Chondrocyte (in vitro differentiated cells): ENCODE results near the gene AZU1. TPM values are rescaled to one million over a fixed set of nuclear protein-coding genes. Genes with fewer than 3 reads are reported as not detected.

Source experiments
- DNase-seq: peaks from one replicate; pipeline ENCODE4 v3.0.0; 2021; ENCODE audit warnings: mixed read lengths, low spot score
- H3K27ac Mint-ChIP-seq: one replicate; pipeline ENCODE4 v1.8.0; 2021; ENCODE audit warnings: mild to moderate bottlenecking, moderate library complexity, mixed read lengths; ENCODE audit not compliant: unreplicated experiment
- H3K27me3 Mint-ChIP-seq: 2 replicates; pipeline ENCODE4 v1.8.0; 2021; ENCODE audit warnings: low read depth, mixed read lengths
- H3K36me3 Mint-ChIP-seq: 2 replicates; pipeline ENCODE4 v1.8.0; 2021; ENCODE audit warnings: low read depth, mixed read lengths
- H3K4me1 Mint-ChIP-seq: 2 replicates; pipeline ENCODE4 v1.8.0; 2021; ENCODE audit warnings: low read depth, mild to moderate bottlenecking, mixed read lengths
- H3K4me3 Mint-ChIP-seq: one replicate; pipeline ENCODE4 v1.8.0; 2021; ENCODE audit warnings: mild to moderate bottlenecking, moderate library complexity, mixed read lengths; ENCODE audit not compliant: unreplicated experiment
- H3K9me3 Mint-ChIP-seq: 2 replicates; pipeline ENCODE4 v1.8.0; 2021; ENCODE audit warnings: low read depth, mixed read lengths
- CTCF ChIP-seq: fragments of 200-600 bp; sonication (generic); IDR thresholded peaks from 2 replicates; pipeline ENCODE4 v1.5.0; 2021; ENCODE audit warnings: antibody characterized with exemption, mild to moderate bottlenecking, moderate library complexity
- microRNA-seq: library from miRNA; unstranded; fragments of <30 nt; microRNA quantifications from one replicate; pipeline ENCODE4 v1.2.0, GENCODE V29; 2020; ENCODE audit warnings: borderline number of aligned reads
- total RNA-seq: library from RNA; stranded (reverse); gene quantifications from 3 replicates; pipeline ENCODE4 v1.2.1, GENCODE V29; 2021

The AZU1 gene
- total RNA-seq, 1 donor from 2014 or later: 0.37 TPM

GRCh38 chr19:879711-880438, 52.2 kb downstream of the AZU1 start:
- no peak for DNase-seq
- no peaks in the 10 kb centered on the region for H3K4me1 Mint-ChIP-seq
- no peaks in the 10 kb centered on the region for H3K9me3 Mint-ChIP-seq
- H3K4me3 Mint-ChIP-seq: no peak overlapping the region
- TF ChIP-seq CTCF: no peak
- H3K27ac Mint-ChIP-seq: no peak overlapping the region
- no peaks in the 10 kb centered on the region for H3K27me3 Mint-ChIP-seq
- H3K36me3 Mint-ChIP-seq: peaks cover 12% of the 10 kb centered on the region

Small RNA genes within 50 kb of the gene (microRNA-seq; reads per million reads assigned to microRNA genes)
- 26.0 reads per million, percentile 40 among the genes with 10 or more reads in this experiment for gene MIR3187
- gene MIR4745: 2.8 reads per million

Other genes starting within 250 kb of the AZU1 start
- 6.2 to 6.8 TPM (median 6.7 TPM) in 3 replicates for gene HCN2, start 238.0 kb upstream of the AZU1 start, total RNA-seq
- 27.3 to 35.8 TPM (median 35.5 TPM) in 3 replicates for gene POLRMT, start 194.3 kb upstream of the AZU1 start, total RNA-seq
- gene FGF22, start 188.0 kb upstream of the AZU1 start, total RNA-seq: not detected in 3 replicates
- 29.3 to 36.3 TPM (median 29.5 TPM) in 3 replicates for gene RNF126, start 164.6 kb upstream of the AZU1 start, total RNA-seq
- gene FSTL3, start 151.4 kb upstream of the AZU1 start, total RNA-seq: 267 to 316 TPM (median 312 TPM) in 3 replicates
- gene PRSS57, start 132.4 kb upstream of the AZU1 start, total RNA-seq: not detected in 3 replicates
- gene PALM, start 118.9 kb upstream of the AZU1 start, total RNA-seq: 166 to 182 TPM (median 175 TPM) in 3 replicates
- 1.5 to 2.2 TPM (median 1.6 TPM) in 3 replicates for gene MISP, start 76.7 kb upstream of the AZU1 start, total RNA-seq
- gene PTBP1, start 30.4 kb upstream of the AZU1 start, total RNA-seq: 281 to 343 TPM (median 285 TPM) in 3 replicates
- gene PLPPR3, start 5.9 kb upstream of the AZU1 start, total RNA-seq: 5.4 to 6.8 TPM (median 6.0 TPM) in 3 replicates
- gene PRTN3, start 13.2 kb downstream of the AZU1 start, total RNA-seq: not detected in 3 replicates
- gene ELANE, start 24.5 kb downstream of the AZU1 start, total RNA-seq: not detected in 3 replicates
- gene CFD, start 31.8 kb downstream of the AZU1 start, total RNA-seq: 1.1 to 17.9 TPM (median 1.8 TPM) in 3 replicates
- 47.0 to 53.9 TPM (median 53.1 TPM) in 3 replicates for gene MED16, start 65.3 kb downstream of the AZU1 start, total RNA-seq
- gene RNU6-9, start 65.6 kb downstream of the AZU1 start, total RNA-seq: not detected in 3 replicates
- 47.1 to 52.2 TPM (median 48.4 TPM) in 3 replicates for gene R3HDM4, start 85.4 kb downstream of the AZU1 start, total RNA-seq
- gene KISS1R, start 89.5 kb downstream of the AZU1 start, total RNA-seq: 0.17 to 0.38 TPM (median 0.24 TPM) in 3 replicates
- 6.6 to 10.0 TPM (median 8.8 TPM) in 3 replicates for gene ARID3A, start 98.2 kb downstream of the AZU1 start, total RNA-seq
- gene WDR18, start 156.5 kb downstream of the AZU1 start, total RNA-seq: 42.1 to 48.5 TPM (median 48.0 TPM) in 3 replicates
- gene GRIN3B, start 172.6 kb downstream of the AZU1 start, total RNA-seq: 0.31 to 0.67 TPM (median 0.33 TPM) in 3 replicates
- gene TMEM259, start 193.3 kb downstream of the AZU1 start, total RNA-seq: 120 to 130 TPM (median 120 TPM) in 3 replicates
- gene RNU6-2, start 193.7 kb downstream of the AZU1 start, total RNA-seq: not detected in 3 replicates
- gene CNN2, start 198.8 kb downstream of the AZU1 start, total RNA-seq: 258 to 363 TPM (median 357 TPM) in 3 replicates
- 6.7 to 15.9 TPM (median 8.9 TPM) in 3 replicates for gene ABCA7, start 212.3 kb downstream of the AZU1 start, total RNA-seq
- gene ARHGAP45, start 239.3 kb downstream of the AZU1 start, total RNA-seq: 0.57 to 1.6 TPM (median 1.0 TPM) in 3 replicates